HG03060 (cell line): ENCODE data around the gene MAP4K5.

Experiments
- ATAC-seq: cut with Tn5 transposase; IDR thresholded peaks from one replicate; pipeline ENCODE4 v1.9.1; 2021; ENCODE audit warnings: low read depth, moderate number of reproducible peaks; ENCODE audit not compliant: unreplicated experiment

Gene MAP4K5

DNA sequence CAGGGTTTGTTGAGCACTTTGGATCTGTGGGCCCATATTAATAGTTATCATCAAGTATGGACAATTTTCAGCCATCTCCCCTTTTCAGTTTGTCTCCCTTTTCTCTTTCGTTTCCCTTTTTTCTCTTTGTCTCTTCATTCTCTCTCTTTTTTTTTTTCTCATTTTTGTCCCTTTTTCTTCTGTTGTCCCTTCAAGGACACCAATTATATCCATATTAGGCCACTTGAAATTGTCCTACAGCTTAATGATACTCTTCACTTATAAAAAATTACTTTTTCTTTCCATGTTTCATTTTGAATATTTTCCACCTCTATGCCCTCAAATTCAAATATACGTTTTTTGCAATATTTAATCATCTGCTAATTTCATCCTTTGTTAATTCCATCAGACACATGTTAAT, 53.3 kb downstream of the MAP4K5 start:
- ATAC-seq: no peak

DNA sequence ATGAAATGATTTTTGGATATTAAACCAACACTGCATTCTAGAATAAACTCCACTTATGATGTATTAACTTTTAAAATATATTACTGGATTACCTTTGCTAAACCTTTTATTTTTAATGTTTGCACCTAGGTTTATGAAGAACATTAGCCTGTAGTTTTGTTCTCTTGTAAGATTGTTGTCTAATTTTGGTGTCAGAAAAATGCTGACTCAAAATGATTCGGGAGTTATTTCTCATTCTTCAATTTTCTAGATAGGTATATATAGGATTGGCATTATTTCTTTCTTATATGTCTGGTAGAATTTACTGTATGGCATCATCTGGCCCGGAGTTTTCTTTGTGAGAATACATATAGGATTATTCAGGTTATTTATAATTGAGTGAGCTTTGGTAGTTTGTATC, 54.6 kb downstream of the MAP4K5 start:
- no peak for ATAC-seq

DNA sequence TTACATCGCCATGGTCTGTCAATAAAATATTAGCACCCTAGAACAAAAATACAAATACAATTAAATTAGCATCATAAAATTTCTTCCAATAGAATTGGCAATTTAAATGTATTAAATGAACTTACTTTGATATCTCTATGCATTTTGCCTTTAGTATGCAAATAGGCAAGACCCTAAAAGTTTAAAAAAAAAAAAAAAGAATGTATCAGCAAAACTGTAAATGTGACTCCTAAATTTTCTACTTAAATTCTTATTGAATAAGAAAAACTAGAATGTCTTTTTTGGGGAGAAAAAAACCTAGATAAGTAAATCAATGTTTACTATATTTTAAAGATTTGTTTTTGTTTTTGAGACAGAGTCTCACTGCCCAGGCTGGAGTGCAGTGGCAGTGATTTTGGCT, 56.2 kb downstream of the MAP4K5 start:
- ATAC-seq: no peak

DNA sequence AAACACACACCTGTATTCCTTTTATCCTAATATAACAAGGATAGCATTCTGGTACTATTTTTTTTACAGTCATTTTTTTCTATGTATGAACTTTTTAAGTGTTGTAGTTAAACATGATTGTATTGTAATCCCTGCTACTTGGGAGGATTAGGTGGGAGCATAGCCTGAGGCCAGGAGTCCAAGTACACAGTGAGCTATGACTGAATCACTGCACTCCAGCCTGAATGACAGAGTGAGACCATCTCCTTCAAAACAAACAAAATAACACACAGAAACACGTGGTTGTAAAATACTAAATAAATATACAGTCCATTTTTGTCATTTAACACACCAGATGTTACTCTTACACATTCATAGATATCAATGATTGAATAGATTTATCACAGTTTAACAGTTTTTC, 56.9 kb downstream of the MAP4K5 start:
- no peak for ATAC-seq

DNA sequence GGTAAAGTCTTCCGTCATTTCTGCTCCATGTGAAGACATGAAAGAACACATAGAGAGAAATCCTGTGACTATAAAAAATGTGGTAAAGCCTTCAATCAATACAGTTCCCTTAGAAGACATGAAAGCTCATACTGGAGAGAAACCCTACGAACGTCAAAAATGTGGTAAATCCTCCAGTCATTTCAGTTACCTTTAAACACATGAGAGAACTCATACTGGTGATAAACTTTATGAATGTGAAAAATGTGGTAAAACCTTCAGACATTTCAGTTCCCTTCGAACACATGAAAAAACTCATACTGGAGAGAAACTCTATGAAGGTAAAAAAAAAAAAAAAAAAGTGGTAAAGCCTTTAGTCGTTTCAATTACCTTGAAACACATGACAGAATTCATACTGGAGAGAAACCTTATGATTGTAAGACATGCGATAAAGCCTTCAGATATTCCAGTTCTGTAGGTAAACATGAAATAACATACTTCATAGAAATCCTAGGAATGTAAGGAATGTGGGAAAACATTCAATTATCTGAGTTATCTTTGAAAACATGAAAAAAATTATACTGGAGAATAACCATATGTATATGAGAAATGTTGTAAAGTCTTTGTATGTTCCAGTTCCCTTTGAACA, 60.4 kb downstream of the MAP4K5 start:
- ATAC-seq: no peak

DNA sequence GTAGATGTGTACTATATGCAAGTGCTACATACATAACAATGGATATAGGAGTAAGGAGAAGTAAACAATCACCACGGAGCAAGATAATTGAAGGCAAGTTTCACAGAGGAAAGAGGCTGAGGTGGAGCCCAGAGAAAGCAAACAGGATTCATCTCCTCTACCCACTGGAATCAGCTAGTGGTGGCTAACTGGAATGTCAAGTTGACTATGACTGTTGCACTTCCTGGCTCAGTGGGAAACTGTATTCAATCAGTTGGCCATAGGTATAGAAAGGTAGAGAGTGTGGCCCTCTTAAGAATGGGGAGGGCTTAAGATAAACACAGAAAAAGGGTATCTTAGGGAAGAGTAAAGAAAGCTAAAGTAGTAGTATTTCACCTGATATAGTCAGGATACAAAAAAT, 62.4 kb downstream of the MAP4K5 start:
- no peak for ATAC-seq

DNA sequence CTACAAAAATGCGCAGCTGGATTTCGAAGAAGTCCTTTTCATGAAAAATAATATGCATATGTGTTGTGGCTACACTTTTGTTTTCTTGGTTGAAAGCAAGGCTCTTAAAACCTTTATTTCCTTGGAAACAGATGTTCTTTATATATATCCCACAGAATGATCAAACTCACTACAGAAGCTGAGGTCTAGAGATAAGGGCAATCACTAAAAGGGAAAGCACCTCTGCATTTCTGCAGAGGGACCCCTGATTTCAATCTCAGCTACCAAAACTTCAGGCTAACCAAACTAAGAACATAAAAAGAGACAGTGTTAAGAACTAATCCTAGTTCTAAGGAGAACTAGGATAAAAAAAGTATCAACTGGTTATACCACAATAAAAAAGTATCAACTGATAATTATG, 70.3 kb downstream of the MAP4K5 start:
- no peak for ATAC-seq

DNA sequence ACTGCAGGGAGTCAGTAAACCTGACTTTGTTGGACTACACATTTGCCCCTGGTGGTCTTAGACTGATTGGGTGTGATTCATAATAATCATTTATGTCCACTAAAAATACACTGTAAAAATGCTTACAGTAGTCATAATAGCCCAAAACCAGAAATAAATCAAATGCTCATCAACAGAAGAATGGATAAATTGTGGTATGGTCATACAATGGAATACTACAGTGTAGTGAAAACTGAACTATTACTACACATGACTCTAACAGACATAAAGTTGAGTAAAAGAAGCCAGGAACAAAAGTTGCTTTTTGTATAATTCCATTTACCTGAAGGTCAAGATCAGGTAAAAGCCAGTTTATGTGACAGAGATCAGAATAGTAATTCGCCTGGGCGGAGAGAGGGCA, 78.5 kb downstream of the MAP4K5 start:
- no peak for ATAC-seq

DNA sequence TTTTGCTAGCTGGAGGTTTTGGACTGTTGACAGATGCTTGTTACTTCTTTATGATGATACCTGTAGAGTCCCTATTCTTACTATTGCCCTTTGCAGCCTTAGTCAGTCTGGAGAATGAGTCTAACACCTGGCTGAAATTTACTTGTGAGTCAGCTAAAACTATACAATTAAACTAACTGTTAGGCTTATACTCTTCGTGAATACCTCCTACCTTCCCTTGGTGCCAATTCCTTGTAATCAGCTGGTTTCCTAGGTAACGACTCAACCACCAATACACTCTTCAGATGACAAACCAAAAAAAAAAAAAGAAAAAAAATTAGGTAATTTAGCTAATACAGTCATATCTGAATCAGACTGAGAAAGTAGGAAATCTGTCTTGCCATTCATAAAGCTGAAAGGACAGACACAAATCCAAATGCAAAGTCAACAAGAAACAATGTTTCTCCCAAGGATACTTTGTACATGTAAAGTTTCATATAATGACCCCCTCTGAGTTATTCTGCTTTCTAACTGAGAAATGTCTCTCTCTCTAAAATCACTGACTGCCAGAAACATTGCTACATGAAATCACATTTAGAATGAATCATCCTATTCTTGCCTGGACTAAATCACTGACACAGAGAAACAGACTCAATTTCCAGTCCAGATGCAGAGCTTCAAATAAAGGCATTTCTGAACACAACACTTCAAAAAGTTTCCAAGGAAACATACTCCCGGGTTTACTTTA, 79.2 kb downstream of the MAP4K5 start:
- no peak for ATAC-seq

DNA sequence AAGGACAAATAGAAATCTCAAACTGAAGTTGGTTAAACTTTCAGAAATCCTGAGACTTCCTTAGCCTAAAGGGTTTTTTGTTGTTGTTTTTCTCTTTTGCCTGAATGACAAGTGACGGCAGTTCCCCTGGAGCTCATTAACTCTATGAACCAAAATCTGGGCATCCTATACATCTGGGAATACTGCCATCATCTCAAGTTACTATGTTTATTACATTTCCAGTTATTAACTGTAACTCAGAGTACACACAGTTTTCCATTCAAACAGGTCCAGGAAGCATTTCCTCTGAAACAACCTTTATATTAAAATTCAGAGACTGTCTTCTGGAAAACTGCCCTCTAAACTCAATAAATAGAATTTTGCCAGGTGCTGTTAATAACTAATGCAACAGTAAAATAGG, 80.1 kb downstream of the MAP4K5 start:
- no peak for ATAC-seq

DNA sequence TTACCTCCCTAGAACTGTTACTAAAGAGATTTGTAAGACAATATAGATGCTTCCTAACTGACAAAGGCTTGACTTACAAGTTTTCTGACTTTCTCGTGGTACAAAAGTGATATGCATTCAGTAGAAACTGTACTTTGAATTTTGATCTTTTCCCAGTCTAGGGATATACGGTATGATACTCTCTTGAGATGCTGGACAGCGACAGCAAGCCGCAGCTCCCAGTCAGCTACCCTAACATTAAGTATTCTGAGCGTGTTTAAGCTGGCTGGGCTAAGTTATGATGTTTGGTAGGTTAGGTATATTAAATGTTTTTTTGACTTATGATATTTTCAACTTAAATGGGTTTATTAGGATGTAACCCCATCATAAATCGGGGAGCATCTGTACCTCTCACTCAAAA, 80.5 kb downstream of the MAP4K5 start:
- no peak for ATAC-seq

DNA sequence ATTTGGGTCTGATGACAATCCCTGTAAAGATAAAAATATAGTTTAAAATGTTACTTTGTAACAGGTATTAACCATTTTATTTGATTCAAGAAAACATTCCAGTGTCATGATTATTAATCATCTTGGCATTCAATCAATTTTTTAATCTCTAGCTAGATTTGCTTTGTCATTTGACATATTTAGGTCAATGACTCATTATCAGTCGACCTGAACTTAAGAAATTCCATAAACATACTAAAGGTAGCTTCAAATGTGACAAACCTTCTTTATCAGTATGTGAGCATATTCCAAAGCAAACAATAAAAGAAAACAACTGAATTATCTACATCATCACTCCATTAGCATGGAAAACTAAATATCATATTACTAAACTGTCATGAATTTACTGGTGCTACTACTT, 84.9 kb downstream of the MAP4K5 start:
- no peak for ATAC-seq

DNA sequence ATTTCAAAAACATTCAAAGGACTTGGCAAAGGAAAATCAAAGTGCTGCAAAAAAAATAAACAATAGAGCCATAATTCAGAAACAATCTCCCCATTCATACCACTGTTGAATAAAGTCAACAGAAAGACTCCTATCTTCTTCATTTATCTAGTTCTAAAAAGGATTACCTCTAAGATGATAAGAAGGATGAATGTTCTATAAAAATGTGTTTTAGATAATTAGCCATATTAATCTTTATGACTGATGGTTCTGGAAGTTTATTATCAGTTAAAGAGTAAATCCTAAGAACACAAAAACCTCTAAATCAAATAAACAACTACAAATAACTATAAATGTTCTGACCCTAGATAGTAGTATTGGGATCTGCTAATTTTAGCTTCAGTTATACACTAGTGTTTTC, 97.8 kb downstream of the MAP4K5 start:
- no peak for ATAC-seq

DNA sequence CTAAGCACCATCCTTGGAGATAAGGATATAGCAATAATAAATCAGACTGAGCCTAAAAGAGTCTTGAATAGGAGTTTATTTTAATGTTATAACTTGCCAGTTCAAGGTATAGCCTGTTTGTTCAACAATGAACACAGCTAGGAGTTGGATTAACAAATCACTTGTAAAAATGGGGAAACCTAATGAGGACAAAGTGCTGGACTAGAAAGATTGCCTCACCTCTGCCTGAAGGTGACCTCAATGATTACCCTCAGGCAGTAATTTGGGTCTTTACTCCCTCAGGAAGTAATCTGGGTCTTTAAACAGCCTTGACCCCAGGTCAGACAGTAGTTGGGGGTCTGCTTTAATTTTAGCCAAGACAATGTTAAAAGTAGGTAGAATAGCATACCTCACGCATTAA, 100.2 kb downstream of the MAP4K5 start:
- no peak for ATAC-seq

DNA sequence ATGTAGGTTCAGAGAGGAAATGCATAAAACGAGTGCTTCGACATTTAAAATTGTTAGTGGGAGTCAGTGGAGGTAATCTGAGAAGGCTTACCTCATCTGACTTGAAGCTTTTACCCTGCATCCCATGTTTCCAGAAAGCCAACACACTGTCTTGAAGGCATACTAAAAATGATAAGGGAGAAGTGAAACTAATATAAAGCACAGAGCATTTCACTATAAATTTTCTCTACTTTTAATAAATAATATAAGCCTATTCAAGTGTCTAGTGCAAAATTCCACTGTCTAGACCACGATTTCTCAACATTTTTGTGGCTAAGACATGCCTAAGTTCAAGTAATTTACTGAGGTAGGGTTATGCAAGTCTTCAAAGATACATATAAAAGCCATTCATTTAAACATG, 106.6 kb downstream of the MAP4K5 start:
- no peak for ATAC-seq

DNA sequence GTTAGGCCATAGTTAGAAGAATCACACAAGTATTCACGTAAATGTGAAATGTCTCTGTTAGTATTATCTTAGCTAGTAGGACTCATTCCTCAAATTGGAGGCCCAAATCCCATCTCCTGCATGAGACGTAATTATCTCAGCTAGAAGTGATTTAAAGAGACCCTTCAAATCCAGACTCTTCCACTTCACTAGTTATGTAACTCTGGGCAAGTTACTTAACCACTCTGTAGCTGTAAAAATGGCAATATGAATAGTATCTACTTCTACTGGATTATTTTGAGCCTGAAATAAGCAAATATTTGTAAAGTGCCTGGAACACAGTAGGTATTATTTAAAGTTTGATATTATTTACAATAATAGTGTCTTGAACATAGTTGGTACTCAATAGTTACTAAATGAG, 107.3 kb downstream of the MAP4K5 start:
- no peak for ATAC-seq

DNA sequence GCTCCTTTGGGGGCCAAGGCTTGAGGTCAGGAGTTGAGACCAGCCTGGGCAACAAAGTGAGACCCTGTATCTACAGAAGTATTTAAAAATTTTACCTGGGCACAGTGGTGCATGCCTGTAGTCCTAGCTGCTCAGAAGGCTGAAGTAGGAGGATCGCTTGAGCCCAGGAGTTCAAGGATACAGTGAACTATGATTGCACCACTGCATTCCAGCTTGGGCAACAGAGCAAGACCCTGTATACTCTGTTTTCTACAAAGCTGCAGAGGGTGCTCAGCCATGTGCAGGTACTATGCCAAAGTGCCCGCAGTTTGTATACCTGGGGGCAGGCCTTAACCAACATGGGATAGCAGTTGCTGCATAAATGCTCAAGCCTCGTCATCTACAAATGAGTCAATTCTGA, 108.8 kb downstream of the MAP4K5 start:
- no peak for ATAC-seq

DNA sequence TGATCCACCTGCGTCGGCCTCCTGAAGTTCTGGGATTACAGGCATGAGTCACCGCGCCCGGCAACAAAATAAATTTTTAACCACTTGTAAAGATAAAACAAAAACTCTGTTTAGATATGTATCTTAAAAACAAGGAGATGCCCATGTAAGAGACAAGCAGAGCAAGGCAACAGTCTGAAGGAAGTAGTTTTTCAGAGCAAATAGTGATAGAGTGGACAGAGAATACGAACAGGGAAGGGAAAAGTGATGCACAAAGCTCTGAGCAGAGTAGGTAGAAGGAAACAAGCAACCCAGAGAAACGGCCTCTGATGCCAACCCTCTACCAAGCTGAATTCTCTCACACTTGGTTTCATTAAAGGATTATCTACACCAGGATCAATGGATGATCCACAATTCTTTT, 110.9 kb downstream of the MAP4K5 start:
- no peak for ATAC-seq

DNA sequence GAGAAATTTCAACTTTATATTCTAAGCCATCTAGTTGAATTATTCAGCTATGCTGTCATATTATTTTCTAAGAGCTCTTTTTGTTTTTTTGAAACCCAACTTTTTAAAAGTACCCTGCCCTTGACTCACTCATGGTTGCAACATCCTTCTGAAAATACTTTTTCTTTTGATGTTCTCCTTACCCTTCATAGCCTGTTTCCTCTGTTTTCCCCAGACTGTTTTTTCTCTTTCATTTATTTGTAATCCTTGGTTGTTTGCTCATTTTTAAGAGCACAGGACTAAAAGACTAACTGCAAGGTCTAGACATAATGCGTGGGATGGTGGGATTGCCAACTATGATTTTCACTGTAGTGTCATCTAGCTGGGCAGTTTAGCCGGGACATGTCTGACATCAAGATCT, 114.5 kb downstream of the MAP4K5 start:
- ATAC-seq: no peak

DNA sequence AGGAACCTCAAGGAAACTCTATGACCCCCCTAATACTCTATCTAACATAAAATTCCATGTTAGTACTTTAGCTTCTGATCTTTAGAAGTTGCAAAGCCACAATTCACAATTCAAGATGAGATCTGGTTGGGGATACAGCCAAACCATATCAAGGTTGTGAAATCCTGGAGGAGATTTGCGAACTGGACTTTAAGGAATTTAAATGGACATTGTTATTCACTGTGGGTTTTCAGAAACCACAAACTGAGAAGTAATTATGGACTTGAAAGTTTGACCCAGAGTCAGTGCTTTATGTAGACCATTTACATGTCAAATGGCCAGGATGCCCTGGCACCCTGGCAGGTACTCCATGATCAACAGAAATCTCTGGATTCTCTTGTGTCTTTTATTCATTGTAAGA, 121.4 kb downstream of the MAP4K5 start:
- ATAC-seq: no peak

DNA sequence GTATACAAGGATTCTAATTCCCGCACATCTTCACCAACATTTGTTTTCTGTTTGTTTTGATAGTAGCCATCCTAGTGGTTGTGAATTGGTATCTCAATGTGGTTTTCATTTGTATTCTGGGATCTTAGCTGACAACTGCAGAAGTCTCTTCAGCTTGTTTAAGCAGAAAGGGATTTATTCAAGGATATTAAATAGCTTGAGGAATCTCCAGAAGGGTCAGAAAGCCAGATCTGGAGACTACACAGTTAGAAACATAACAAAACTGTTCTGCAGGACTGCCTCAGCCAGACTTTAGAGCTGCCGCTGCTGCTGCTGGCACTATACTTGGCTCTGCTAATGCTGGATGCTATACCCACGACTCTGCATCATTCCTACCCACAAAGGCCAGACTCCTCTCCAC, 122.3 kb downstream of the MAP4K5 start:
- no peak for ATAC-seq

DNA sequence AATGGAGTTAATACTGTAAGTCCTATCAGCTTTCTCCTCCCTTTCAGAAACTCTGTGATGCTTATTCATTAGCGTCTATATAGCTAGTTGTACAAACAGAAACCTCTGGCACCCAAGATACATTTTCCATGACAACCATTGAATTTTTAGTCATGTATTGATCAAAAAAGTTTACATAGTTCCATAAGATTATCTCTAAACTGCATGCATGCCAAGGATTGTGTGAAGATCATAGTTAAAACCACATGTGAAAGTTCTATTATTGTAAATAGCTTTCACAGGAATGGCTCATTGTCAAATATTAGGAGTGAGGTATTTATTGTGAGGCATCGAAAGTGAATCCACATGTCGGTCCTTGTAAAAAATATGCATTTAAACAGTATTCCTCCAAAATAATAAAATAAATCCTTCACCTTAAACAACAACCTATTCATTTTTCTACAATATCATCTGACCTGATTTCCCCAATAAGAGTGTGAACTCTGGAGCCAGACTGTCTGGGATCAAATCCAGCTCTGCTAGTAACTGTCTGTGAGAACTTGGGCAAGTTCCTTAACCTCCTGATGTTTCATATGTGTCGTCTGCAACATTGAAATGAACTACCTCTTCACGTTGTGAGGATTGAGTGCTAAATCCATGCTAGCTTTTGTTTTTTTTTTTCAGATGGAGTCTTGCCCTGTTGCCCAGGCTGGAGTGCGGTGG, 125.1 kb downstream of the MAP4K5 start:
- no peak for ATAC-seq
